K562 (cell line): ENCODE data around the gene NCOA4. TPM values are rescaled to one million over a fixed set of nuclear protein-coding genes. Genes with fewer than 3 reads are reported as not detected.

Source experiments
- BACH1 ChIP-seq: fragments of 200-800 bp; sonication (Bioruptor generic); IDR thresholded peaks from 2 replicates; pipeline ENCODE4 v1.6.1; 2016; ENCODE audit warnings: missing genetic modification characterization, missing compliant biosample characterization
- BCOR ChIP-seq: fragments of 450-650 bp; IDR thresholded peaks from 2 replicates; pipeline ENCODE4 v1.6.1; 2016
- DIDO1 ChIP-seq: fragments of 450-650 bp; IDR thresholded peaks from 2 replicates; pipeline ENCODE4 v1.6.1; 2016; ENCODE audit warnings: low read depth, missing biosample characterization, missing genetic modification characterization
- ELF1 ChIP-seq: fragments of 200-800 bp; sonication (Bioruptor generic); IDR thresholded peaks from 2 replicates; pipeline ENCODE4 v1.6.1; 2016; ENCODE audit warnings: missing genetic modification characterization, missing compliant biosample characterization
- ELF4 ChIP-seq: fragments of 450-650 bp; formaldehyde crosslinking; IDR thresholded peaks from 2 replicates; pipeline ENCODE4 v1.4.0; 2022; ENCODE audit warnings: missing genetic modification characterization
- GABPB1 ChIP-seq: sonication (generic); formaldehyde crosslinking; IDR thresholded peaks from 2 replicates; pipeline ENCODE4 v1.8.0; 2022; ENCODE audit warnings: mild to moderate bottlenecking, missing genetic modification reagents
- HNRNPH1 ChIP-seq: fragments of 200-400 bp; formaldehyde crosslinking; optimal IDR thresholded peaks from 2 replicates; pipeline ENCODE3; 2017; ENCODE audit warnings: low read depth, mild to moderate bottlenecking, low read length, moderate library complexity
- KAT7 ChIP-seq: sonication (generic); formaldehyde crosslinking; IDR thresholded peaks from 2 replicates; pipeline ENCODE4 v1.8.0; 2022; ENCODE audit warnings: missing genetic modification reagents, mild to moderate bottlenecking, borderline replicate concordance
- NR1H2 ChIP-seq: sonication (generic); formaldehyde crosslinking; IDR thresholded peaks from 2 replicates; pipeline ENCODE4 v1.4.0; 2020; ENCODE audit warnings: mild to moderate bottlenecking, missing genetic modification reagents
- RBM39 ChIP-seq: fragments of 200-400 bp; formaldehyde crosslinking; optimal IDR thresholded peaks from 2 replicates; pipeline ENCODE3; 2018; ENCODE audit warnings: low read depth, low read length
- SMC3 ChIP-seq: conservative IDR thresholded peaks from 2 replicates; pipeline ENCODE4 v1.6.1; 2011; ENCODE audit warnings: low read depth, low read length, improper control_type of control experiment; ENCODE audit not compliant: insufficient read depth
- TAF1 ChIP-seq: IDR thresholded peaks from 2 replicates; pipeline ENCODE4 v1.6.1; 2011; ENCODE audit warnings: mild to moderate bottlenecking, low read length, moderate library complexity; ENCODE audit not compliant: insufficient read depth, control insufficient read depth, severe bottlenecking; ENCODE audit errors: extremely low read depth
- TEAD2 ChIP-seq: fragments of 450-650 bp; IDR thresholded peaks from 2 replicates; pipeline ENCODE4 v1.6.1; 2016; ENCODE audit warnings: missing genetic modification characterization, control low read depth, missing compliant biosample characterization
- ZEB2 ChIP-seq: fragments of 450-650 bp; IDR thresholded peaks from 2 replicates; pipeline ENCODE4 v1.6.1; 2016
- ZKSCAN8 ChIP-seq: fragments of 200-800 bp; sonication (Bioruptor generic); IDR thresholded peaks from 2 replicates; pipeline ENCODE4 v1.6.1; 2016; ENCODE audit warnings: missing genetic modification characterization, missing compliant biosample characterization
- ZNF324 ChIP-seq: fragments of 250-450 bp; sonication (Bioruptor Pico); IDR thresholded peaks from 2 replicates; pipeline ENCODE4 v1.4.0; 2020; ENCODE audit warnings: mild to moderate bottlenecking
- ZNF431 ChIP-seq: sonication (generic); formaldehyde crosslinking; IDR thresholded peaks from 2 replicates; pipeline ENCODE4 v1.8.0; 2022; ENCODE audit warnings: mild to moderate bottlenecking, missing genetic modification reagents
- ZNF511 ChIP-seq: sonication (generic); formaldehyde crosslinking; IDR thresholded peaks from 2 replicates; pipeline ENCODE4 v1.8.0; 2022; ENCODE audit warnings: mild to moderate bottlenecking, missing genetic modification reagents
- ZNF707 ChIP-seq: fragments of 250-450 bp; sonication (Bioruptor Pico); conservative IDR thresholded peaks from 2 replicates; pipeline ENCODE4 v1.8.0; 2022; ENCODE audit warnings: inconsistent platforms, mild to moderate bottlenecking, moderate library complexity
- ZNF830 ChIP-seq: fragments of 250-450 bp; sonication (Bioruptor Pico); IDR thresholded peaks from 2 replicates; pipeline ENCODE4 v1.5.0; 2021; ENCODE audit warnings: mild to moderate bottlenecking
- polyA plus RNA-seq, 8 experiments: library from polyadenylated mRNA; depleted of rRNA in 4 of 8; stranded (reverse) in 5 of 8; unstranded in 3 of 8; fragments of >200 nt; fragmentation: Nextera tagmentation in 2 of 8; fragmentation: Illumina TruSeq in 1 of 8; extraction: Ambion mirVana in 2 of 8; extraction: Trizol in 1 of 8; gene quantifications; 2 replicates each; pipeline versions ENCODE4 v1.2.1 to v1.2.3, GENCODE V29; 2011 to 2014; ENCODE audit warnings: inconsistent platforms in 1 of 8, missing spikeins in 1 of 8
- total RNA-seq, 7 experiments: library from RNA; depleted of rRNA in 6 of 7; stranded (reverse); fragments of >200 nt in 6 of 7; fragmentation: Illumina TruSeq in 2 of 7; extraction: Trizol in 2 of 7; gene quantifications; 2 replicates each; pipeline versions ENCODE4 v1.2.1 to v1.2.3, GENCODE V29; 2011 to 2021; ENCODE audit warnings: low replicate concordance in 1 of 7
- TF ChIP-seq, protein P1 (sequence below): fragments of 250-450 bp; sonication (Bioruptor Pico); IDR thresholded peaks from 2 replicates; pipeline ENCODE4 v1.4.0; 2020

Gene NCOA4
- total and polyA plus RNA-seq, 9 of the 15 experiments (the other 6 are each of a cell fraction or from before 2014, with no cell fraction given): 89.8 to 283 (median 181) TPM

DNA sequence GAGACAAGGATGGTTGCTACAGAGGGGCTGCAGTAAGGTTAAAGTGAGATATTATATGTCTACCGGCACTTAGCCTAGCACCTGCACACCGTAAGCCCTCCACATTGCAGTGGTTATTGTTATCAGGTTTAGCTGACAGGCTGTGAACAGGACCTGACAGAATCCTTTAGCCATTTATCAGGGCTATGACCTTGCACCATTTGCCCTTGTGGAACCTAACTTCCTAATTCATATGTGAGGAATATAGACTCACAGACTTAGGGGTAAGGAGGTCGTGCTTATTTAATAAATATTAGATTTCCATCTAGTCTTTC is 10.1 kb downstream of the NCOA4 start (continued):
- TF ChIP-seq DIDO1 (tag): no peak
- no peak for TF ChIP-seq ZNF324 (CRISPR knock-in tag)
- TF ChIP-seq ZNF830 (CRISPR knock-in tag): no peak
- TF ChIP-seq ZNF511 (CRISPR knock-in tag): no peak
- TF ChIP-seq NR1H2 (CRISPR knock-in tag): no peak
- no peak for TF ChIP-seq BCOR
- no peak for TF ChIP-seq SMC3
- no peak for TF ChIP-seq ZKSCAN8 (CRISPR knock-in tag)
- TF ChIP-seq HNRNPH1: no peak
- TF ChIP-seq, protein P1, sequence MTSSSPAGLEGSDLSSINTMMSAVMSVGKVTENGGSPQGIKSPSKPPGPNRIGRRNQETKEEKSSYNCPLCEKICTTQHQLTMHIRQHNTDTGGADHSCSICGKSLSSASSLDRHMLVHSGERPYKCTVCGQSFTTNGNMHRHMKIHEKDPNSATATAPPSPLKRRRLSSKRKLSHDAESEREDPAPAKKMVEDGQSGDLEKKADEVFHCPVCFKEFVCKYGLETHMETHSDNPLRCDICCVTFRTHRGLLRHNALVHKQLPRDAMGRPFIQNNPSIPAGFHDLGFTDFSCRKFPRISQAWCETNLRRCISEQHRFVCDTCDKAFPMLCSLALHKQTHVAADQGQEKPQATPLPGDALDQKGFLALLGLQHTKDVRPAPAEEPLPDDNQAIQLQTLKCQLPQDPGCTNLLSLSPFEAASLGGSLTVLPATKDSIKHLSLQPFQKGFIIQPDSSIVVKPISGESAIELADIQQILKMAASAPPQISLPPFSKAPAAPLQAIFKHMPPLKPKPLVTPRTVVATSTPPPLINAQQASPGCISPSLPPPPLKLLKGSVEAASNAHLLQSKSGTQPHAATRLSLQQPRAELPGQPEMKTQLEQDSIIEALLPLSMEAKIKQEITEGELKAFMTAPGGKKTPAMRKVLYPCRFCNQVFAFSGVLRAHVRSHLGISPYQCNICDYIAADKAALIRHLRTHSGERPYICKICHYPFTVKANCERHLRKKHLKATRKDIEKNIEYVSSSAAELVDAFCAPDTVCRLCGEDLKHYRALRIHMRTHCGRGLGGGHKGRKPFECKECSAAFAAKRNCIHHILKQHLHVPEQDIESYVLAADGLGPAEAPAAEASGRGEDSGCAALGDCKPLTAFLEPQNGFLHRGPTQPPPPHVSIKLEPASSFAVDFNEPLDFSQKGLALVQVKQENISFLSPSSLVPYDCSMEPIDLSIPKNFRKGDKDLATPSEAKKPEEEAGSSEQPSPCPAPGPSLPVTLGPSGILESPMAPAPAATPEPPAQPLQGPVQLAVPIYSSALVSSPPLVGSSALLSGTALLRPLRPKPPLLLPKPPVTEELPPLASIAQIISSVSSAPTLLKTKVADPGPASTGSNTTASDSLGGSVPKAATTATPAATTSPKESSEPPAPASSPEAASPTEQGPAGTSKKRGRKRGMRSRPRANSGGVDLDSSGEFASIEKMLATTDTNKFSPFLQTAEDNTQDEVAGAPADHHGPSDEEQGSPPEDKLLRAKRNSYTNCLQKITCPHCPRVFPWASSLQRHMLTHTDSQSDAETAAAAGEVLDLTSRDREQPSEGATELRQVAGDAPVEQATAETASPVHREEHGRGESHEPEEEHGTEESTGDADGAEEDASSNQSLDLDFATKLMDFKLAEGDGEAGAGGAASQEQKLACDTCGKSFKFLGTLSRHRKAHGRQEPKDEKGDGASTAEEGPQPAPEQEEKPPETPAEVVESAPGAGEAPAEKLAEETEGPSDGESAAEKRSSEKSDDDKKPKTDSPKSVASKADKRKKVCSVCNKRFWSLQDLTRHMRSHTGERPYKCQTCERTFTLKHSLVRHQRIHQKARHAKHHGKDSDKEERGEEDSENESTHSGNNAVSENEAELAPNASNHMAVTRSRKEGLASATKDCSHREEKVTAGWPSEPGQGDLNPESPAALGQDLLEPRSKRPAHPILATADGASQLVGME: no peak
- no peak for TF ChIP-seq GABPB1
- TF ChIP-seq ZNF707 (CRISPR knock-in tag): no peak
- TF ChIP-seq ZEB2: peak; percentile 25; the same call in 1 of the 2 replicates
- TF ChIP-seq TEAD2: no peak
- no peak for TF ChIP-seq ELF1 (tag)
- 0 out of 2 replicates have a peak, but pooled peaks have one; percentile 25 for TF ChIP-seq BACH1 (tag)
- no peak for TF ChIP-seq ZNF431 (CRISPR knock-in tag)
- TF ChIP-seq RBM39: no peak
- no peak for TF ChIP-seq TAF1
- no peak for TF ChIP-seq KAT7 (CRISPR knock-in tag)
- TF ChIP-seq ELF4 (CRISPR knock-in tag): no peak
